ENCODE measurements around the gene ACVR2B.

ACVR2B gene

DNA sequence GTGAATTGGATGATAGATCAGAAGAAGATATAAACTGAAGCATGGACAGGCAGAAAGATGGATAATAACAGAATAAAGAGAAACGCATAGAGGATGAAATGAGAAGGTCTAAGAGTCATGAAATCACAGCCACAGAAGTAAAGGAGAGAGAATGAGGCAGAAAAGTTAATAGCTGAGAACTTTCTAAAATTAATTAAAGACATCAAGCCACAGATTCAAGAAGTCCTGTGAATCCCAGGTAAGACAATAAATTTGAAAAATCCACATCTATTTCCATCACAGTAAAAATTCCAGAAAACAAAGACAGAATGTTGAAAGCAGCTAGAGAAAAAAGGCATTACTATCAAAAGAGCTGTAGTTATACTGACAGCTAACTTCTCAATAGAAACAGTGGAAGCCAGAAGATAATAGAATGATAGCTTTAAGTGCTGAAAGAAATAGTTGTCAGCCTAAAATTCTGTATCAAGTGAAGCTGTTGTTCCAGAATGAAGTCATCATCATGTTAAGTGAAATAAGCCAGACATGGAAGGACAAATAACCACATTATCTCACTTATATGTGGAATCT, 12.0 kb downstream of the ACVR2B start:
- Histone ChIP-seq H3K27me3 (ENCODE audit: low read depth, low read length) (no peaks in the 10 kb centered on the region), H3K4me3 (ENCODE audit: low read length) (no peak overlapping the region), H2AFZ (ENCODE audit: low read depth, low read length) (no peak overlapping the region), H3K4me1 (ENCODE audit: low read length) (no peaks in the 10 kb centered on the region), H3K27ac (ENCODE audit: low read length) (no peak overlapping the region), H3K9ac (ENCODE audit: low read length) (no peak overlapping the region), H3K36me3 (replicated peaks; ENCODE audit: low read depth, low read length) (peaks cover 12% of the 10 kb centered on the region), H3K79me2 (ENCODE audit: low read length) (peaks cover 21% of the 10 kb centered on the region), H3K4me2 (ENCODE audit: low read length) (no peak overlapping the region), H3K9me3 (ENCODE audit: insufficient read depth, low read length) (peaks cover 23% of the 10 kb centered on the region; the same call in 1 of the 2 replicates), H4K20me1 (ENCODE audit: insufficient read depth, low read length) (peaks cover 10% of the 10 kb centered on the region; the same call in 1 of the 2 replicates)
- TF ChIP-seq EZH2phosphoT487 (IDR thresholded peaks at IDR 0.05; ENCODE audit: low read depth) = no peak
- TF ChIP-seq, protein P1, sequence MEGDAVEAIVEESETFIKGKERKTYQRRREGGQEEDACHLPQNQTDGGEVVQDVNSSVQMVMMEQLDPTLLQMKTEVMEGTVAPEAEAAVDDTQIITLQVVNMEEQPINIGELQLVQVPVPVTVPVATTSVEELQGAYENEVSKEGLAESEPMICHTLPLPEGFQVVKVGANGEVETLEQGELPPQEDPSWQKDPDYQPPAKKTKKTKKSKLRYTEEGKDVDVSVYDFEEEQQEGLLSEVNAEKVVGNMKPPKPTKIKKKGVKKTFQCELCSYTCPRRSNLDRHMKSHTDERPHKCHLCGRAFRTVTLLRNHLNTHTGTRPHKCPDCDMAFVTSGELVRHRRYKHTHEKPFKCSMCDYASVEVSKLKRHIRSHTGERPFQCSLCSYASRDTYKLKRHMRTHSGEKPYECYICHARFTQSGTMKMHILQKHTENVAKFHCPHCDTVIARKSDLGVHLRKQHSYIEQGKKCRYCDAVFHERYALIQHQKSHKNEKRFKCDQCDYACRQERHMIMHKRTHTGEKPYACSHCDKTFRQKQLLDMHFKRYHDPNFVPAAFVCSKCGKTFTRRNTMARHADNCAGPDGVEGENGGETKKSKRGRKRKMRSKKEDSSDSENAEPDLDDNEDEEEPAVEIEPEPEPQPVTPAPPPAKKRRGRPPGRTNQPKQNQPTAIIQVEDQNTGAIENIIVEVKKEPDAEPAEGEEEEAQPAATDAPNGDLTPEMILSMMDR (IDR thresholded peaks at IDR 0.05; ENCODE audit: low read depth, low read length) = no peak

DNA sequence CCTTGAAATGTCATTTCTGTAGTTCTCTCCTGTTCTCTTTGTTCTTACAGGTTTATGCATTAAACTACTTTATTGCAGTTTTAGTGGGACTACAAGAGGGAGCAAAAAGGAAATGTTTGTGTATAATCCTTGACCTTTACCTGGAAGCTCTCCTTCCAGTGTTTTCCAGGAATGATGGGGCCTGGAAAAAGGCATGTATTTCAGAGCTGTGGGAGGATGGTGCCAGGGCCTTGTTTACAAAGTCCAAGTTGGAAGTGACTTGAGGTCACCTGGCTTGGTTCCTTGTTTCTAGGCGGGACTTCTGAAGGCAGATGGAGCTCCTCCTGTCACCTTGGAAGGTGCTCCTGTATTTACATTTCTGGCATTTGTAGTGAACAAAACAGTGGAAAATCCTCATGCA, 15.1 kb downstream of the ACVR2B start:
- no peak overlapping the region for H3K4me3 ChIP-seq (ENCODE audit: low read length)
- peaks cover 17% of the 10 kb centered on the region for H3K79me2 ChIP-seq (ENCODE audit: low read length)
- TF ChIP-seq, protein P1 (IDR thresholded peaks at IDR 0.05; ENCODE audit: low read depth, low read length) = no peak
- no peak for TF ChIP-seq EZH2phosphoT487 (IDR thresholded peaks at IDR 0.05; ENCODE audit: low read depth)
- no peak overlapping the region for H3K4me2 ChIP-seq (ENCODE audit: low read length)
- H3K4me1 ChIP-seq (ENCODE audit: low read length) = peaks cover 9% of the 10 kb centered on the region
- H2AFZ ChIP-seq (ENCODE audit: low read depth, low read length) = no peak overlapping the region
- no peak overlapping the region for H3K27ac ChIP-seq (ENCODE audit: low read length)
- H3K9me3 ChIP-seq (ENCODE audit: insufficient read depth, low read length) = peaks cover 23% of the 10 kb centered on the region; the same call in 1 of the 2 replicates
- H3K27me3 ChIP-seq (ENCODE audit: low read depth, low read length) = no peaks in the 10 kb centered on the region
- H4K20me1 ChIP-seq (ENCODE audit: insufficient read depth, low read length) = peaks cover 25% of the 10 kb centered on the region
- H3K36me3 ChIP-seq (replicated peaks; ENCODE audit: low read depth, low read length) = peaks cover 12% of the 10 kb centered on the region
- H3K9ac ChIP-seq (ENCODE audit: low read length) = no peak overlapping the region

DNA sequence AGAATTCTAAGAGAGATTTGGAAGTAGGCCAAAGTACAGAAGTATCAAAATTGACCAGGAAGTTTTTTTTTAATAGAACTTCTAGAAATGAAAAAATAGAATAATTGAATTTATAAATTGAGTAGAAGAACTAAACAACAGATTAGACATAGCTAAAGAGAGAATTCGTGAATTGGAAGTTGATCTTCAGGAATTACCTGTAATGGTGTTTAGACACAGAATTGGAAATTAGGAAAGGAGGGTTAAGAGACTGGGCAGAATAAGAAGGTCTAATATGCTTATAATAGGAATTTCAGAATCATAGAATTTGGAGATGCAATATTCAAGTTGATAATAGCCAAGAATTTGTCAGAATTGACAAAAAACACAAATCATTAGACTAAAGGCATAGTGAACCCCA, 16.2 kb downstream of the ACVR2B start:
- no peaks in the 10 kb centered on the region for H3K27me3 ChIP-seq (ENCODE audit: low read depth, low read length)
- peaks cover 17% of the 10 kb centered on the region for H3K79me2 ChIP-seq (ENCODE audit: low read length)
- peaks cover 30% of the 10 kb centered on the region for H4K20me1 ChIP-seq (ENCODE audit: insufficient read depth, low read length)

DNA sequence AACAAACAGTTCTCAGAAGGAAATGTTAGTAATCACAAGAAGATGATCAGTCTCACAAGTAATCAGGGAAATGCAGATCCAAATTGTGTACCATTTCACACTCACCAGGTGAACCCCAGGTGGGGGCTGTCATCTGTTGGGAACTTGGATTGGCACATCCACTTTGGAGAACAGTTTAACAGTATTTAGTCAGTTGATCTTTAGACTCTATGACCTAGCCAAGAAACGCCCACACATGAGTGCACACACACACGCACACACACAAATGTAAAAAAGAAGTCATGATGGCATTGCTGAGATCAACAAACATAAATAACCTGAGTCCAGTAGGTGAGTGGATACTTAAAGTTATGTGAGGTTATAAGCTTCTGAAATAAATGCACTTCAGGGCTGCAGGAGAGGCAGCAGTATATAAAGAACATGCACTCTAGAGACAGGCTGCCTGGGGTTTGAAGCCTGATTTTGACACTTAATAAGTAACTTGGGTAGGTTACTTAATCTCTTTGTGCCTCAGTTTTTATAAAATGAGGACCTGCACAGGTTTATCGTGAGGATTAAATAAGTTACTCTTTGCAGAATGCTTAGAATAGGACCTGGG, 17.7 kb downstream of the ACVR2B start:
- Histone ChIP-seq H3K4me1 (ENCODE audit: low read length) (peaks cover 9% of the 10 kb centered on the region), H3K4me2 (ENCODE audit: low read length) (no peak overlapping the region), H2AFZ (ENCODE audit: low read depth, low read length) (no peak overlapping the region), H3K27ac (ENCODE audit: low read length) (no peak overlapping the region), H3K36me3 (replicated peaks; ENCODE audit: low read depth, low read length) (peaks cover 12% of the 10 kb centered on the region), H3K79me2 (ENCODE audit: low read length) (peaks cover 27% of the 10 kb centered on the region), H3K4me3 (ENCODE audit: low read length) (no peak overlapping the region), H3K27me3 (ENCODE audit: low read depth, low read length) (no peaks in the 10 kb centered on the region), H3K9ac (ENCODE audit: low read length) (no peak overlapping the region), H4K20me1 (ENCODE audit: insufficient read depth, low read length) (peaks cover 41% of the 10 kb centered on the region), H3K9me3 (ENCODE audit: insufficient read depth, low read length) (peaks cover 20% of the 10 kb centered on the region; the same call in 1 of the 2 replicates)
- no peak for TF ChIP-seq EZH2phosphoT487 (IDR thresholded peaks at IDR 0.05; ENCODE audit: low read depth)
- TF ChIP-seq, protein P1 (IDR thresholded peaks at IDR 0.05; ENCODE audit: low read depth, low read length) = no peak

More for the DNA sequence above, 16.2 kb downstream of the ACVR2B start:
- no peak overlapping the region for H3K9ac ChIP-seq (ENCODE audit: low read length)
- H2AFZ ChIP-seq (ENCODE audit: low read depth, low read length) = no peak overlapping the region
- H3K4me1 ChIP-seq (ENCODE audit: low read length) = peaks cover 9% of the 10 kb centered on the region
- peaks cover 23% of the 10 kb centered on the region; the same call in 1 of the 2 replicates for H3K9me3 ChIP-seq (ENCODE audit: insufficient read depth, low read length)
- H3K27ac ChIP-seq (ENCODE audit: low read length) = no peak overlapping the region
- H3K4me3 ChIP-seq (ENCODE audit: low read length) = no peak overlapping the region
- TF ChIP-seq EZH2phosphoT487 (IDR thresholded peaks at IDR 0.05; ENCODE audit: low read depth) = no peak
- TF ChIP-seq, protein P1 (IDR thresholded peaks at IDR 0.05; ENCODE audit: low read depth, low read length) = no peak
- no peak overlapping the region for H3K4me2 ChIP-seq (ENCODE audit: low read length)
- H3K36me3 ChIP-seq (replicated peaks; ENCODE audit: low read depth, low read length) = peaks cover 12% of the 10 kb centered on the region
